BLaER1 treated with 17β-estradiol and CSF1 and Interleukin-3, amounts not matched to agents 10 nM and 100 nM (cell line): ENCODE results near the gene ZBTB5.

ENCODE experiments used
- H3K27ac ChIP-seq, 11 experiments: shearing (Covaris generic); formaldehyde crosslinking; 2 replicates each; pipeline ENCODE4 v1.8.1; 2022
- H3K27me3 ChIP-seq, 11 experiments: shearing (Covaris generic); formaldehyde crosslinking; 2 replicates each; pipeline ENCODE4 v1.8.1; 2022
- H3K36me3 ChIP-seq, 11 experiments: shearing (Covaris generic); formaldehyde crosslinking; 2 replicates each; pipeline ENCODE4 v1.8.1; 2022
- H3K4me1 ChIP-seq, 10 experiments: shearing (Covaris generic); formaldehyde crosslinking; 2 replicates each; pipeline ENCODE4 v1.8.1; 2022
- H3K4me2 ChIP-seq, 11 experiments: shearing (Covaris generic); formaldehyde crosslinking; 2 replicates each; pipeline ENCODE4 v1.8.1; 2022
- H3K4me3 ChIP-seq, 10 experiments: shearing (Covaris generic); formaldehyde crosslinking; 2 replicates each; pipeline ENCODE4 v1.8.1; 2022
- H3K9ac ChIP-seq, 11 experiments: shearing (Covaris generic); formaldehyde crosslinking; 2 replicates each; pipeline ENCODE4 v1.8.1; 2022
- H3K9me3 ChIP-seq, 11 experiments: shearing (Covaris generic); formaldehyde crosslinking; replicated peaks in 1 of 11; 2 replicates each; pipeline ENCODE4 v1.8.1; 2022
- H4K20me1 ChIP-seq, 11 experiments: shearing (Covaris generic); formaldehyde crosslinking; 2 replicates each; pipeline ENCODE4 v1.8.1; 2022
- Cebpa-rat ChIP-seq, 11 experiments: shearing (Covaris generic); IDR thresholded peaks; 2 replicates each; pipeline ENCODE4 v1.8.1; 2022

Gene ZBTB5

DNA sequence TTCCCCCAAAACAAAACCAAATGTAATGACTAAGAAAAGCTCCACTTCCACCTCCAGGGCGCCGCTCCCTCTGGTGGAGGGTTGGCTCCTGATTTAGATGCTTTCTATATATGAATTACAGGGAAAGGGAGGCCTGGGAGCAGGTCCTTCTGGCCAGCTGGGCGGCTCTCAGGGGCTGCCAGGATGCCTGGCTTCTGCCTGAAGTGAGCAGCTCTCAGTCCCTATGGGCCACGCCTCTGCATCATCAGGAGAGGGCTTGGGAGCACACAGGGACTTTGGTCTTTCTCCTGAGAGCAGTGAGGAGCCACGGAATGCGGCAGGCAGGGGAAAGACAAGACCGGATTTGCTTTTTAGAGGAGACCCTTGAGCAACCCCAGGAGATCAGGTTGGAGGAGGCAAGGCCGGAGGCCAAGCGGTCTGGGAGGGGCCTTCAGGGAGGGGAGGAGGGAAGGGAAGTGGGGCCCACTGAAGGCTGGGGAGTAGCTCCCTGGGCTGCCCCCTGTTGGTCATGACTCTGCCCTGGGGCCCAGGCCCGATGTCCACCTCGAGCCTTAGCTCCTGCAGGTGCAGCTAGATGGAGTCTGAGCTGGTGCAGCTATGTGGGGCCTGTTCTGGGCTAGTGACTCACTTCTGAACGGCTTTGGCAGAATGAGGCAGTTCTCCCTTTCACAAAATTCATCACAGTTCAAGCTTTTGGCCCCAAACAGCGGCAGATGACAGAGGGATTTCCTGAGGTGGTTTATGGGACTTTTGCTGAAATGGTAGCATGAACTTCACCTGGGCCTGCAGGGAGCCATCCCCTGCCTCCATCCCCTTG, 54.1 kb downstream of the ZBTB5 start:
- H3K9ac ChIP-seq, result peak overlapping the region in 5 of 11 experiments; percentile 19 to 69 (median 66); a peak in 11 of 22 replicates
- H3K36me3 ChIP-seq, result no peaks in the 10 kb centered on the region
- peak overlapping the region; percentile 49 to 93 (median 79) for H3K4me2 ChIP-seq
- H3K4me3 ChIP-seq, result 0 out of 20 replicates have a peak overlapping the region, but pooled peaks of 1 of the 10 experiments have one; percentile 21
- H3K4me1 ChIP-seq, result peaks cover 31 to 100% (median 85%) of the 10 kb centered on the region in 10 experiments
- no peaks in the 10 kb centered on the region for H3K9me3 ChIP-seq
- TF ChIP-seq Cebpa-rat (IDR thresholded peaks at IDR 0.05), result no peak
- no peaks in the 10 kb centered on the region for H4K20me1 ChIP-seq
- H3K27ac ChIP-seq, result peak overlapping the region in 7 of 11 experiments; percentile 61 to 79 (median 70); a peak in 14 of 22 replicates
- H3K27me3 ChIP-seq, result peaks cover 0 to 5% (median 0%) of the 10 kb centered on the region in 11 experiments; a peak in 1 of 22 replicates

GRCh38 chr9:37410354-37410861, 54.8 kb downstream of the ZBTB5 start:
- H4K20me1 ChIP-seq, result no peaks in the 10 kb centered on the region
- peak overlapping the region in 9 of 11 experiments; percentile 27 to 79 (median 63); a peak in 17 of 22 replicates for H3K27ac ChIP-seq
- H3K27me3 ChIP-seq, result peaks cover 0 to 5% (median 0%) of the 10 kb centered on the region in 11 experiments; a peak in 1 of 22 replicates
- no peaks in the 10 kb centered on the region for H3K9me3 ChIP-seq
- no peaks in the 10 kb centered on the region for H3K36me3 ChIP-seq
- 0 out of 20 replicates have a peak overlapping the region, but pooled peaks of 2 of the 10 experiments have one; percentile 1 to 21 for H3K4me3 ChIP-seq
- no peak for TF ChIP-seq Cebpa-rat (IDR thresholded peaks at IDR 0.05)
- H3K4me1 ChIP-seq, result peaks cover 31 to 97% (median 81%) of the 10 kb centered on the region in 10 experiments
- H3K4me2 ChIP-seq, result peak overlapping the region; percentile 49 to 93 (median 79); a peak in 21 of 22 replicates
- peak overlapping the region in 8 of 11 experiments; percentile 35 to 69 (median 56); a peak in 13 of 22 replicates for H3K9ac ChIP-seq

DNA sequence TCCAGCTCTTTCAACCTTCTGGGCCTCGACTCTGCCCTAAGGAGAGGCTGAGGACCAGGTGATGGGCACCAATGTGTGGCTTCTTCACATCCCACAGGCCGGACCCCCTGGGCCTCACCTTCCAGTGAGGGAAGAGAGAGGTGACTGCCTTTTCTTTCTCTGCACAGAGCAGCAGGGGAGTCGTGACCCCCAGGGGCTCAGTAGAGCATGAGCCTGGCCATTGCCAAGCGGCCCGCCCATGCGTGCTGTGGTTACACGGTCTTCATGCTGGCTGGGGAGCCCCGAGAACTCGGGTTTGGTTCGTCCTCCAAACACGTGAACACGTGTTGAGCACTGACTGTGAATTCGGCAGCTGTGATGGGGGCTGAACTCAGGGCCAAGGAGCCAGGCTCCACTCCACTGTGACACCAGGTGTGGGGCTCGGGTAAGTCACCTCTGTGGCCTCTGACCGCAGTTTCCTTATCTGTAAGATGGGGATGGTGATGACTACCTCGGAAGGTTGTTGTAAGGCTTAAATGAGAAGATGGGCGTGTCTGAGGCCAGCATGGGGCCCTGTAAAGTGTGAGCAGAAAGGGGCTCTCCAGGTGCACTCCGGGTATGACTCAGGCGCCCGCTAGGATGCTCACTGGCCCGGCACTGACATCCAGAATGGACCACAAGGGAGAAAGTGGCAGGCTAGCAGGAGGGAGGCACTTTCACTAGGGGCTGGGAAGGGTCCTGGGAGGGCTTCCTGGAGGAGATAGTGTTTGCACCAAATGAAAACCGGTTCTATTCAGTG, 56.1 kb downstream of the ZBTB5 start:
- no peak overlapping the region; a peak in 1 of 20 replicates for H3K4me3 ChIP-seq
- peak overlapping the region in 6 of 11 experiments; percentile 38 to 79 (median 74); a peak in 11 of 22 replicates for H3K27ac ChIP-seq
- H3K4me1 ChIP-seq, result peaks cover 31 to 84% (median 70%) of the 10 kb centered on the region in 10 experiments
- no peaks in the 10 kb centered on the region for H3K36me3 ChIP-seq
- peaks cover 0 to 5% (median 0%) of the 10 kb centered on the region in 11 experiments; a peak in 1 of 22 replicates for H3K27me3 ChIP-seq
- peak overlapping the region in 4 of 11 experiments; percentile 54 to 69 (median 66); a peak in 7 of 22 replicates for H3K9ac ChIP-seq
- H3K4me2 ChIP-seq, result peak overlapping the region; percentile 16 to 93 (median 79); a peak in 21 of 22 replicates
- no peak; a peak in 1 of 22 replicates for TF ChIP-seq Cebpa-rat (IDR thresholded peaks at IDR 0.05)
- H3K9me3 ChIP-seq, result no peaks in the 10 kb centered on the region; a peak in 1 of 22 replicates
- H4K20me1 ChIP-seq, result no peaks in the 10 kb centered on the region

DNA sequence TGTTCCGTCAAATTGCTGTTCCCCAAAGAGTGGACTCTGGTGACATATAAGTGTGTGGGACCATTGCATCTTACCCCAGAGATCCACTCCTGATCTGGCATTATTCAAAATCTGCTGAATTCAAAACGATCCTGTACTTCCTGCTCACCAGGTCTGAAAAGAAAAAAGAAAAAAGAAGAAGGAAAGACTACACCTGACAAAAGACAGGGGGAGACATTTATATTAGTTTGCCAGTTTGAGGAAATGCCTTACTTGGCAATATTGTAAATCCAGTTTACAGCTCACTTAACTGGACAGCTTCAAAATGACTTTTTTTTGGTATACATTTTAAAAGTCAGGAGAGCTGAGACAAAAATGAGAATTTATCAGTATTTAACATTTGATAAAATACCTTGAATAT, 57.8 kb downstream of the ZBTB5 start:
- H3K4me3 ChIP-seq, result no peak overlapping the region
- H3K27ac ChIP-seq, result peak overlapping the region in 1 of 11 experiments; percentile 79; a peak in 1 of 22 replicates
- H4K20me1 ChIP-seq, result no peaks in the 10 kb centered on the region
- peaks cover 31 to 77% (median 61%) of the 10 kb centered on the region in 10 experiments for H3K4me1 ChIP-seq
- no peaks in the 10 kb centered on the region for H3K36me3 ChIP-seq
- no peak overlapping the region for H3K9ac ChIP-seq
- H3K4me2 ChIP-seq, result peak overlapping the region in 4 of 11 experiments; percentile 48 to 93 (median 84); a peak in 8 of 22 replicates
- no peaks in the 10 kb centered on the region; a peak in 1 of 22 replicates for H3K9me3 ChIP-seq
- no peak for TF ChIP-seq Cebpa-rat (IDR thresholded peaks at IDR 0.05)
- H3K27me3 ChIP-seq, result peaks cover 0 to 5% (median 0%) of the 10 kb centered on the region in 11 experiments; a peak in 1 of 22 replicates

DNA sequence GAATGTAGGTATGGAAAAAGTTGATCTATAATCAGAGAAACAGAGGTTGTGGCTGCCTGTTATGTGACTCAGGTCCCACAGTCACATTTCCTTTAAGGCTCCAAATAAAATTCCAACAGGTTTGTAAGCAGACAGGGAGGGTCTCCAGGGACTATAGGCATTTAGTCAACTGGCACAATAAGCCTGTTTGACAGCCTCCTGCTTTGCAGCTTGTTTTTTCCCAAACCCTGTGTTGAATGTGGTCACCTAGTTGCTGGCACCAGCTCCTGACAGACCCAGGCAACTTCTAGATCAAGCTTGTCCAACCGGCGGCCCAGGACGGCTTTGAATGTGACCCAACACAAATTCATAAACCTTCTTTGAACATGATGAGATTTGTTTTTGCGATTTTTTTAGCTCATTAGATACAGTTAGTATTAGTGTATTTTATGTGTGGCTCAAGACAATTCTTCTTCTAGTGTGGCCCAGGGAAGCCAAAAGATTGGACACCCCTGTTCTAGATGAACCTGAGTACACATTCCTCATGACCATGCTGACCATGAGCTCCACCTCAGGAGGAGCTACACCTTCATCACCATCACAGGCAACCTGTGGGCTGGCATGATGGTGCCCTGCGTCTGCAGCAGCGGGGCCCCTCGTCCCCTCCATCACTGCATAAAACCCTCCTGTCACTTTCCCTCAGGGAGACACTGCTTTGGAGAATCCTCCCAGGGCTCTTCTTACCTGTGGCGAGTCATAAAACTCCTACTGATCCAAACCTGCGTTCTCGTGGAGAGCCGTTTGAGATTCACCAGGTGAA, 58.4 kb downstream of the ZBTB5 start:
- peak overlapping the region in 1 of 11 experiments; percentile 0; a peak in 1 of 22 replicates for H3K27ac ChIP-seq
- H3K4me3 ChIP-seq, result no peak overlapping the region
- H4K20me1 ChIP-seq, result no peaks in the 10 kb centered on the region
- H3K4me1 ChIP-seq, result peaks cover 25 to 72% (median 54%) of the 10 kb centered on the region in 10 experiments
- no peaks in the 10 kb centered on the region for H3K36me3 ChIP-seq
- peak overlapping the region in 4 of 11 experiments; percentile 39 to 86 (median 65); a peak in 8 of 22 replicates for H3K4me2 ChIP-seq
- H3K27me3 ChIP-seq, result peaks cover 0 to 5% (median 0%) of the 10 kb centered on the region in 11 experiments; a peak in 1 of 22 replicates
- no peak overlapping the region for H3K9ac ChIP-seq
- H3K9me3 ChIP-seq, result no peaks in the 10 kb centered on the region; a peak in 1 of 22 replicates
- TF ChIP-seq Cebpa-rat (IDR thresholded peaks at IDR 0.05), result no peak

DNA sequence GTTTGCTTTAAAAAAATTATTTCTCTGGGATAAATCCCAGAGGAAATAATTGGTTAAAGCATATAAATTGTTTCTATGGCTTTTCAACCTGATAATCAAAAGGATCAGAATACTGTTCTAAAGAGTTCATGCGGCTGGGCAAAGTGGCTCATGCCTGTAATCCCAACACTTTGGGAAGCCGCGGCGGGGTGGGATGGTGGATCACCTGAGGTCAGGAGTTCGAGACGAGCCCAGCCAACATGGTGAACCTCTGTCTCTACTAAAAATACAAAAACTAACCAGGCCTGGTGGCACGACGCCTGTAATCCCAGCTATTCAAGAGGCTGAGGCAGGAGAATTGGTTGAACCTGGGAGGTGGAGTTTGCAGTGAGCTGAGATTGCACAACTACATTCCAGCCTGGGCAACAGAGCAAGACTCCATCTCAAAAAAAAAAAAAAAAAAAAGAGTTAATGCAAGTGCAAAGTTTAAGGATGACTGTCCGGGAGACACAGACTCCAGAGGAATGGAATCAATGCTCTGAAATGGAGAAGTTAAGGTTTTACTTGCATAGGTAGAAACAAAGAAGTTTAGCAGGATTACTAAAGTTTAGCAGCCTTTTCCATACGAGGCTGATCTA, 59.4 kb downstream of the ZBTB5 start:
- peak overlapping the region in 4 of 11 experiments; percentile 39 to 86 (median 65); a peak in 4 of 22 replicates for H3K4me2 ChIP-seq
- TF ChIP-seq Cebpa-rat (IDR thresholded peaks at IDR 0.05), result peak in 2 of 11 experiments; percentile 21 to 22; a peak in 1 of 22 replicates
- no peaks in the 10 kb centered on the region for H3K36me3 ChIP-seq
- no peaks in the 10 kb centered on the region; a peak in 1 of 22 replicates for H3K9me3 ChIP-seq
- no peak overlapping the region for H3K9ac ChIP-seq
- no peak overlapping the region for H3K27ac ChIP-seq
- H3K4me3 ChIP-seq, result no peak overlapping the region
- peaks cover 15 to 63% (median 45%) of the 10 kb centered on the region in 10 experiments for H3K4me1 ChIP-seq
- H3K27me3 ChIP-seq, result peaks cover 0 to 5% (median 0%) of the 10 kb centered on the region in 11 experiments; a peak in 1 of 22 replicates
- H4K20me1 ChIP-seq, result no peaks in the 10 kb centered on the region

- Histone ChIP-seq H3K4me3 (no peak overlapping the region), H3K27ac (no peak overlapping the region), H3K4me2 (no peak overlapping the region), H3K4me1 (peaks cover 10 to 58% (median 40%) of the 10 kb centered on the region in 10 experiments; a peak in 19 of 20 replicates), H3K27me3 (peaks cover 0 to 5% (median 0%) of the 10 kb centered on the region in 11 experiments; a peak in 1 of 22 replicates), H3K36me3 (no peaks in the 10 kb centered on the region), H3K9ac (no peak overlapping the region), H3K9me3 (no peaks in the 10 kb centered on the region; a peak in 1 of 22 replicates), H4K20me1 (no peaks in the 10 kb centered on the region)
- no peak for TF ChIP-seq Cebpa-rat (IDR thresholded peaks at IDR 0.05)
Measured at GRCh38 chr9:37405350-37405749, 59.9 kb downstream of the ZBTB5 start.
